Measurements from ENCODE around the gene SLC28A1. TPM values are rescaled to one million over a fixed set of nuclear protein-coding genes. Genes with fewer than 3 reads are reported as not detected.

The SLC28A1 gene
- total RNA-seq, 2 experiments from 2014 or later, result not detected

- peak overlapping the region; percentile 73 for H3K4me3 ChIP-seq (ENCODE audit: low read depth, low read length, poor library complexity, severe bottlenecking)
- TF ChIP-seq CTCF (conservative IDR thresholded peaks at IDR 0.05; ENCODE audit: low read length), result no peak
- no peak for TF ChIP-seq EZH2phosphoT487 (IDR thresholded peaks at IDR 0.05; ENCODE audit: borderline replicate concordance, low read depth, low read length)
- H4K20me1 ChIP-seq (ENCODE audit: insufficient read depth, low read length), result 0 out of 2 replicates have a peak, but pooled peaks cover 4% of the 10 kb centered on the region
- POLR2A ChIA-PET, result interaction anchor here (0.8 to 1.1 kb wide), 3 partner anchors 10 to 228 kb away, joined by 3 to 4 read pairs (median 3); no protein-coding TSS in a partner anchor
- DNase-seq (ENCODE audit: low spot score), result peak; percentile 87
- H2AFZ ChIP-seq (ENCODE audit: low read length), result peak overlapping the region; percentile 57
- intact Hi-C loops (cut with micrococcal nuclease; ENCODE audit: unreplicated experiment), result loop anchor here (1.0 to 2.0 kb wide), 4 partner anchors 30 to 382 kb away; partner anchors contain the start of gene WDR73
- CTCF ChIA-PET (ENCODE audit: unreplicated experiment), result interaction anchor here (0.9 to 1.1 kb wide), 2 partner anchors 30 to 50 kb away, joined by 3 read pairs; no protein-coding TSS in a partner anchor
- peak overlapping the region; percentile 71 for H3K4me2 ChIP-seq (ENCODE audit: low read length)
- no peaks in the 10 kb centered on the region for H3K9me3 ChIP-seq (ENCODE audit: low read length)
- no peaks in the 10 kb centered on the region for H3K9me2 ChIP-seq (ENCODE audit: insufficient read depth, low read length)
- H3K36me3 ChIP-seq (ENCODE audit: insufficient read depth, low read length), result no peaks in the 10 kb centered on the region
- no TSS peak for BruUV-seq (replicated peaks)
- peak overlapping the region; percentile 68 for H3K27ac ChIP-seq (ENCODE audit: low read depth, low read length, poor library complexity, severe bottlenecking)
- H3K4me1 ChIP-seq (ENCODE audit: insufficient read depth, low read length, poor library complexity, severe bottlenecking), result peaks cover 39% of the 10 kb centered on the region
- peaks cover 21% of the 10 kb centered on the region for H3K79me2 ChIP-seq (ENCODE audit: insufficient read depth, low read depth, low read length)
These were observed 96.0 kb downstream of the SLC28A1 start for GRCh38 chr15:84980196-84981053.

- Histone ChIP-seq H3K9me2 (ENCODE audit: insufficient read depth, low read length) (no peaks in the 10 kb centered on the region), H4K20me1 (ENCODE audit: insufficient read depth, low read length) (0 out of 2 replicates have a peak, but pooled peaks cover 4% of the 10 kb centered on the region), H3K9me3 (ENCODE audit: low read length) (no peaks in the 10 kb centered on the region), H3K27ac (ENCODE audit: low read depth, low read length, poor library complexity, severe bottlenecking) (peak overlapping the region; percentile 68), H3K4me2 (ENCODE audit: low read length) (peak overlapping the region; percentile 90), H3K36me3 (ENCODE audit: insufficient read depth, low read length) (no peaks in the 10 kb centered on the region), H3K4me3 (ENCODE audit: low read depth, low read length, poor library complexity, severe bottlenecking) (peak overlapping the region; percentile 73), H3K4me1 (ENCODE audit: insufficient read depth, low read length, poor library complexity, severe bottlenecking) (peaks cover 44% of the 10 kb centered on the region), H2AFZ (ENCODE audit: low read length) (peak overlapping the region; percentile 71), H3K79me2 (ENCODE audit: insufficient read depth, low read depth, low read length) (peaks cover 21% of the 10 kb centered on the region)
- CTCF ChIA-PET (ENCODE audit: unreplicated experiment), result interaction anchor here (0.9 kb wide), 1 partner anchor 49 kb away, joined by 3 read pairs; no protein-coding TSS in a partner anchor
- POLR2A ChIA-PET, result interaction anchor here (0.8 to 1.1 kb wide), 3 partner anchors 9 to 229 kb away, joined by 3 to 4 read pairs (median 3); no protein-coding TSS in a partner anchor
- intact Hi-C loops (cut with micrococcal nuclease; ENCODE audit: unreplicated experiment), result loop anchor here (2.0 kb wide), 3 partner anchors 30 to 382 kb away; no protein-coding TSS in a partner anchor
- peak; percentile 98 for DNase-seq (ENCODE audit: low spot score)
- no TSS peak for BruUV-seq (replicated peaks)
- TF ChIP-seq CTCF (conservative IDR thresholded peaks at IDR 0.05; ENCODE audit: low read length) (no peak), EZH2phosphoT487 (IDR thresholded peaks at IDR 0.05; ENCODE audit: borderline replicate concordance, low read depth, low read length) (no peak)
These were observed 96.7 kb downstream of the SLC28A1 start for GRCh38 chr15:84981054-84981710.

Measured in OCI-LY7 (cell line).